ENCODE measurements around the gene TMEM204.

TMEM204 gene

DNA sequence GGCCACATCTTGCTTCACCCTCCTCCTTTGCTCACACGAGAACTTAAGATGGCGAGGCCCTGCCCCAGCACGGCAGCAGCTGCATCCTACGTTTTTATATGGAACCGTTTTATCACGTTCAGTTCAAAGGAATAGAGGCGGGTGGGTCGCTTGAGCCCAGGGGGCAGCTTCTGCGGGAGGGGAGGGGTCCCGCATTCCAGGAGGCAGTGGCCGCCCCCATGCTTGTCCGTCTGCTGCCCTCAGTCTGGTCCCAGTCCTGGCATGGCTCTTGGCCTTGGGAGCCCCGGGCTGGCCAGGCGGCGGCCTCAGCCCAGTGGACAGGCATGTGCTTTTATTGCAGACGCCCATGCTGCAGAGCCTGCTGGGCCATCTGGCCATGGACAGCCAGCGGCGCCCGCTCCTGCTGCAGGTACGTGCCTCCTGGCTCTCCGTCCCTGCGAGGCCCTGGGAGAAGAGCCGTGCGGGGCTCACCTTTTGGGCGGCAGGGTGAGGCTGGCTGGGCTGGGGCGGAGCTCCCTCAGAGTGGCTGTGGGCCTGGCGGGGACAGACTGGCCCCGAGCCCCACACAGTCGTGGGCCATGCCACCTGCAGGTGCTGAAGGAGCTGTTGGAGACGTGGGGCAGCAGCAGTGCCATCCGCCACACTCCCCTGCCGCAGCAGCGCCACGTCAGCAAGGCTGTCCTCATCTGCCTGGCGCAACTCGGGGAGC lies 33.6 kb upstream of the TMEM204 start:
- no peak for FAIRE-seq

DNA sequence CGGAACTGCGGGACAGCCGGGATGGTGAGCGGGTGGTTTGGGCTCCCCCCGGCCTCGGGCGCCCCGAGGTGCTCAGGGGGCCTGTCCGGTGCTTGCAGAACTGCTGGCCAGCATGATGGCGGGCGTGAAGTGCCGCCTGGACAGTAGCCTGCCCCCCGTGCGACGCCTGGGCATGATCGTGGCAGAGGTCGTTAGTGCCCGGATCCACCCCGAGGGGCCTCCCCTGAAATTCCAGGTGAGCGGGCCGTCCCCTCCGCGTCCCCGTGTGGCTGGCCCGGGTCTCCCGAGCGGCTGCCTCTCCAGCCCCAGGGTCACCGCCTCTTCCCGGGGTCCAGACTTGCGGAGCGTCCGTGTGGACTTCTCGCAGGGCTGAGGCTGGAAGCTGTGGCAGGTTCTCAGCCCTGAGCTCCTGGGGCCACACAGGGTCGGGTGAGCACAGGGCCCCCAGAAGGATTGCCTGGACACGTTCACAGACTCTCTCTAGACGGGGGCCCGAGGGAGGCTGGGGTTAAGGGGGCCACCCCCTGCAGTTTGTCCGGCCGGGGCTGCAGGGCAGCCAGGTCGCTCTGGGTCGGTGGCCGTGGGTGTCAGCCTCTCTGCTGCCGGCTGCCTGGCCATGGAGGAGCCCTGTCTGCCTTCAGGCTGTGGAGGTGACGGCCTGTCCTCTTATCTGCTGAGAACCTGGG lies 32.9 kb upstream of the TMEM204 start:
- FAIRE-seq: no peak

DNA sequence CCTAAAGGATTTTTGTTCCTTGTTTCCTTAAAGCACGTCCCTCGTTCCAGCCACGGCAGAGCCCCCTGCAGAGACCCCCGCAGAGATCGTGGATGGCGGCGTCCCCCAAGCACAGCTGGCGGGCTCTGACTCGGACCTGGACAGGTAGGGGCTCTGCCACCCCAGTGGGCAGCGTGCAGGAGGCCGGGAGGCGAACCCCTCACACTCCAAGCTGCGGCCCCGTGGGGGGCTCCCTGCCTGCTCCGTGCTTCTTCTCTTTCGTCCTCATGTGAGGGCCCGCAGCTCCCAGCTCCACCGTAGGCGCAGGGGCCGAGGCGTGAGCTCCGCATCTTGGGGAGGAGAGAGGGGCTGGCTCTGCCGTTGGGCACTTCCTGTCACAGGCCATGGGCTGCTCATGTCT lies 31.8 kb upstream of the TMEM204 start:
- FAIRE-seq: no peak

DNA sequence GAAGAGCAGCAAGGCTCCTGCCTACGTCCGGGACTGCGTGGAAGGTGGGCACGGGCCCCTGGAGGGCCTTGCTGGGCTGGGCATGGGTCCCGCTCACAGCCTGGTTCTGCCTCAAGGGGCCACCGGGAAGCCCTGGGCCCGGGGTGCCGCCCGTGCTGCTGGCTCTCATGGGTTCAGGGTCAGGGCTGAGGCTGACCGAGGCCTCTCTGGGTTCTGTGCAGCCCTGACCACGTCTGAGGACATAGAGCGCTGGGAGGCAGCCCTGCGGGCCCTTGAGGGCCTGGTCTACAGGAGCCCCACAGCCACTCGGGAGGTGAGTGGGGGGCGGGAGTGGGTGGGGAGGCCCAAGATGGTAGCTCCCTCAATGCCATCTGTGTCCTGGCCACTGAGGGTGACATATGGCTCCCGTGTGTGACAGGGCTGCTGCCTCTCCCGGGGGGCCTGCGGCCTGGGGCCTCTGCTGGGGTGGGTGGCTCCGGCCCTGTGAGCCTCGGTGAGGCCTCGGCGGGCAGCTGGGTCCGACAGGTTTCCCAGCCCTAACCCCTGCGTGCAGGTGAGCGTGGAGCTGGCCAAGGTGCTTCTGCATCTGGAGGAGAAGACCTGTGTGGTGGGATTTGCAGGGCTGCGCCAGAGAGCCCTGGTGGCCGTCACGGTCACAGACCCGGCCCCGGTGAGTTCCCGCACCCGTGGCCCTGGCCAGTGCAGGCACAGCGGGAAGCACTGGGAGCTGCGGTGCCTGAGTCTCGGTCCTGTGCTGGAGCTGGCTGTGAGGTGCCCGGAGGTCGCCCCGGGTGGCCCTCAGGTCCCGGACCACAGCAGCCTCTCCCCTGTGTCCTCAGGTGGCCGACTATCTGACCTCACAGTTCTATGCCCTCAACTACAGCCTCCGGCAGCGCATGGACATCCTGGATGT lies 31.1 kb upstream of the TMEM204 start:
- no peak for FAIRE-seq

DNA sequence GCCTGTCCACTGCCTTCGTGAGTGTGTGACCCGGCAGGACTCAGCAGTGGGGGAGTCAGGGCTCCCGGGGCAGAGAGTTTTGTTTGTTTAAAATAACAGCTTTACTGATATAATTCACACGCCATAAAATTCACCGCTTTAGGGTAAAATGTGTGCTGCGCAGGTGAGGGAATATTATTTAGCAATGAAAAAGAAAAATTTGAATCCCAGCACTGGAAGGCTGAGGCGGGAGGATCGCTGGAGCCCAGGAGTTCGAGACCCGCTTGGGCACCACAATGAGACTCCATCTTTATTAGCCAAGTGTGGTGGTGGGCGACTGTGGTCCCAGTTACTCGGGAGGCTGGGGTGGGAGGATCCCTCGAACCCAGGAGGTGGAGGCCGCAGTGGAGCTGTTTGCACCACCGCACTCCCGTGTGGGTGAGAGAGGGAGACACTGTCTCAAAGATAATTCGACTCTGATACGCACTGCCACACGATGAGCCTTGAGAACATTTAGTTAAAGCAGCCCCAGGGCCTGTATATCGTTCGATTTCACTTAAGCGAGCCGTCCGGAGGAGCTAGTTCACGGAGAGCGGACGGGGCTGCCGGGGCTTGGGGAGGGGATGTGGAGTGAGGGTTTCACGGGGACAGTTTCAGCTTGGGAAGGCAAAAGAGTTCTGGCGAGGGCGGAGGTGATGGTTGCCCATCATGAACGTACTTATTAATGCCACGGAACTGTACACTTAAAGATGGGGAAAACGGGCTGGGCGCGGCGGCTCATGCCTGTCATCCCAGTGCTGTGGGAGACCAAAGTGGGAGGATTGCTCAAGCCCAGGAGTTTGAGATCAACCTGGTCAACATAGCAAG lies 30.1 kb upstream of the TMEM204 start:
- no peak for FAIRE-seq

DNA sequence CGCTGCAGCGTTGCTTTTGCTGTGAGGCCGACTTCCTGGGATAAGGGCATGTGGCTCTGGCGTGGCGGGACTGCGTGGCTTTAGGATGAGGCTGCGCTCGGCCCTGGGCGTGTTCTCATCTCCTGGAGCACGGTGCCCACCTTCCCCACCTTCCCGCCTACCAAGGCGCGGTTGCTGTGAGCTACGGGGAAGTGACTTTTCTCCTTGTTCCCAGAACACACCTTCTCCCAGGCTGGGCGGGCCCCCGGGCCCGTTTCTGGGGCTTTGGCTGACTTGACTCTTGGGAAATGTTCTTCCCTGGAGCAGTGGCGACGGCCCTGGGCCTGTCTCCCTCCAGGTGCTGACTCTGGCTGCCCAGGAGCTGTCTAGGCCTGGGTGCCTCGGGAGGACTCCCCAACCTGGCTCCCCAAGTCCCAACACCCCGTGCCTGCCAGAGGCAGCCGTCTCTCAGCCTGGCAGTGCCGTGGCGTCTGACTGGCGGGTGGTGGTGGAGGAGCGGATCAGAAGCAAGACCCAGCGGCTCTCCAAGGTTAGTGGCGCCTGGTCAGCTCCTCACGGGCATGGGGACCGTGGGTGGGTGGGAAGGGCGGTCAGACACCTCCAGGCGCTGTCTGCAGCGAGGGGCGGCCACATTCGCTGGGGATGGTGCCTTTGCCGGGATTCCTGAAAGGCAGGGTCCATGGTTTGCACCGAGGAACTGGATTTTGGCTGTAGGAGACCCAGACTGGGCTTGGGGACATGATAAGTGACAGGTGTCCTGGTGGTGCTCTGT lies 28.2 kb upstream of the TMEM204 start:
- FAIRE-seq: no peak

DNA sequence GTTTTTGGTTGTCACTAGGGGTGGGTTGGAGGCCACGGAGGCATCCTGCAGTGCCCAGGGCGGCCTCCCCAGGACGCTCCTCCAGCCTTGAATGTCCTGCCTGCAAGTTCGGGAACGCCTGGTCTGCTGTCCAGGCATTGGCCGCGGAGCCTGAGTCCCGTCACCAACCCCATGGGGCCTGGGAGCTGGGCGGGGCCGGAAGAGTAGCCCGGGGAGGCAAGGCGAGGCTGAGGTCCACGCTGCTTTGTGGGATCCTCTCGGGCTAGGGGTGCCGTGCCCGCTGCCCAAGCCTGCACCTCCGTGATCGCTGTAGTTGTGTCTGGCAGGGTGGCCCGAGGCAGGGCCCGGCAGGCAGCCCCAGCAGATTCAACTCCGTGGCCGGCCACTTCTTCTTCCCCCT lies 27.6 kb upstream of the TMEM204 start:
- no peak for FAIRE-seq

DNA sequence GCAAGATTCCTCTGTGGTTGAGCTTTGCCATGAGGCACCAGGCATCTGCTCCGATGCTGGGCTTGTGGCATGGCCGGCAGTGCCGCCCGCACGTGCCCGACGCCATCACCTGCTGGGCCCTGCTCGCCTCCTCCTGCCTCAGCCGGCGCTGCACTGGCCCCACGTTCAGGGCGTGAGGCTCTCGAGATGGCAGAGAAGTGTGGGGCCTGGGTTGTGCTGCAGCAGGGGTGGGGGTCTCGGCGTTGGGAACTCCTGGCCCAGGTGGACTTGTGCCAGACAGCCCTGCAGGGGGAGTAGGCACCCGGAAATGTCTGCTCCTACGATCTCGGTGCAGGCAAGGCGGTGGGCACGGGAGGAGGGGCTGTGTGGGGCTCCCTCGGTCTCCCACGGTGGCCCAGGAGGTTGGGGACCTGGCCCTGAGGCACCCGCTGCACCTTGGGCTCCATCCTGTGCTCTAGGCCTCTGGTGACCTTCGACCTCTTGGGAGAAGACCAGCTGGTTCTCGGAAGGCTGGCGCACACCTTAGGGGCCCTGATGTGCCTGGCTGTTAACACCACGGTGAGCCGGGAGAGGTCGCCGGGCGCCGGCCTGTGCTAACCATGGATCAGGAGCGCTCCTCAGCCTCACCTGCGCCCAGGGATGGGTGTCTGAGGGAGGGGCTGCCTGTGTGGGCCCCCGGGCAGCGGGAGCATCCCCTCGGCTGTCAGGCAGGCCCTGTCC lies 26.8 kb upstream of the TMEM204 start:
- no peak for FAIRE-seq

DNA sequence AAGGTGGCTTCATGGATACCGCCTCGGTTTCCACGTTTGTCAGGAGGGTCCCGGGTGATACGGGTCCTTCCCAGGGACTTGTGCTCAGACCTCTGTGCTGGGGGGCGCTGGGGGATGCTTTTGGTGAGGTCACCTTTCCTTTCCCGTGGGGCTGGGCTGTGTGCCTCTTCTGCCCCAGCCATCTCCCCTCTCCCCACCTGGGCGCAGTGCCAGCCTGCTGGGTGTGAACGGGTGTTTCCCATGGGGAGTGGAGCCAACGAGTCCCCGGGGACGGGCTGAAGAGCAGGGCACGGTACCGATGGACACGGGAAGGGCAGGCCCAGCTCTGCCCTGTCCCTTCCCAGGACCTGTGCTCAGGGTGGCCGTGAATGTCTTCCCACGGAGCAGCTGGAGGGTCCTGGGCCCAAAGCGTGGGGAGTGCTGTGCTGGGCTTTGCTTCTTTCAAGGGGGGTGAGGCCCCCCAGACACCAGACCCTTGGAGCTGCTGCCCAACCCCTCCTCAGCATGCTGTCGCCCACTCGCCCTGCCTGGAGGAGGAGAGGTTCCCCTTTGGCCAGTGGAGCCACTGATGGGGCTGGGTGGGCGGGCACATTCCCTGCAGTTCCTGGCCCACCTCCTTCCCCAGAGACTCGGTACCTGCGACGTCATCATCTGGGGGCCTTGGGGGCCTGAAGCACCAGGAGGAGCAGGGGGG lies 24.8 kb upstream of the TMEM204 start:
- no peak for FAIRE-seq

DNA sequence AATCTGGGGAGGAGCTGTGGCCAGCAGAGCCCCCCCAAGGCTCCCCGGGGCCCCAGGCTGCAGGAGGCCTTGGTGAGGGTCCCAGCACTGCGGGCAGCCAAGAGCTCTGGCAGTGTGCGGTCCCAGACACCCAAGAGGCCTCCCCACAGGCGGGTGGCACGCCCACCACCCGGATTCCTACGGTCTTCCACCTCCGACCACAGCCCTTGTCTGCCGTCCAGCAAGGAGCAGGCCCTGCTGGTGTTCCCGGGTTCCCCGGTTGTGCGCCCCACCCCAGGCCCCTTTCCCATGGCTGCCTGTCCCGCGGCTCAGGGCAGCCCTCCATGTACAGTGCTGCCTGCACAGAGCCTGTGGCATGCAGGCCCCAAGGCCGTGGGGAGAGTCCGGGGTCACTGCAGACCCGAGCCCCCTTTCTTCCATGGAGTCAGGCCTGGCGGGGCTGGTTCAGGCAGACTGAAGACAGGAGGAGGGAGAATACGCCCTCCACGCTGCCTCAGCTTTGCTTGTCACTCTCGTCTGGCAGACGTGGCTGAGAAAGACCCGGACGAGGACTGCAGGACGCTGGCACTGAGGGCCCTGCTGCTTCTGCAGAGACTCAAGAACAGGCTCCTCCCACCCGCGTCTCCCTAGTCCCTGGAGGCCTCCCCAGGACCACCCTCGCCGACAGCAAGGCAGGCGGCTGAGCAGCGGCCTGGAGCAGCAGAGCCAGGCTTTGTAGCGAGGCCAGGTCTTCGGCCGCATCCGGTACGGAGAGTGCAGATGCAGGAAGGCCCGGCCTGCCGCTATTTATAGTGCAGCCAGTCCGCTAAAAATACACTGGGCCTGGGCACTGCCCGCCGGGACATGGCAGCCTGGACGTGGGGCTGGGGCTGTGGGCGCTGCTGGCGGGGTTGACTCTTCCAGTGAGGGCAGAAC lies 23.9 kb upstream of the TMEM204 start:
- FAIRE-seq: no peak

DNA sequence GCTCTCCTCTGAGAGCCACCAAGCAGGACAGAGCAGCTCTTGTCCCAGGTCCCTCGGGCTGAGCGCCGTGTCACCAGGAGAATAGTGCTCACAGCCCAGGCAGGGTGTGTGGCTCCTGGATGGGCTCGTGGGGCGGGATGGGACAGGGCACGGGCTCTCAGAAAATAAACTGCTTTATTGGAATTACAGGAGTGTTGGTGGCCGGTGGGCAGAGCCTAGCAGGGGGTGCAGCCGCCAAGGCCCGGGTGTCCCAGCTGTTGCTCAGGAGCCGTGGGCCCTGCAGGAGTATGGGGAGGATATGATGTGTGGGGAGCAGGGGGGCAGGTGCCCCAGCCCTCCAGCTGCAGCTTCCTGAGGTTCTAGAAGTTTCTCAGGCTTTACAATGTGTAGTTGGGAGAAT lies 23.2 kb upstream of the TMEM204 start:
- no peak for FAIRE-seq

DNA sequence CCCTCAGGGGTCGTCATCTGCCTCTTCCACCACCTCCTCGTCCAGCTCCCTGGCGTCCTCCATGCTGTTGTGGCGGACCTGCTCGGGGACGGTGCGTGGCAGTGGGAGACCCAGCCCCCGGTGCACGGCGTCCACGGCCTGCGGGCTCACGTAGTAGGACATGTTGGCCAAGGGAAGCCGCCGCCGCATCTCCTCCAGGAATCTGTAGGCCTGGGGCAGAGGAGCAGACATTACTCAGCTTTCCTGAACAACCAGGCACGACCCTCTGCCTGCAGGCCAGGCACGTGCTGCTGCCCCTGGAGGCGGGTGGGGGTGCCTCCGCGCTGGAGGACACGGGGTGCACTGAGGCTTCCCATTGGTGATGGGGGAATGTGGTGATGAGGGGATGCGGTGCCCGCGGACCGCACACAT lies 22.5 kb upstream of the TMEM204 start:
- FAIRE-seq: no peak

DNA sequence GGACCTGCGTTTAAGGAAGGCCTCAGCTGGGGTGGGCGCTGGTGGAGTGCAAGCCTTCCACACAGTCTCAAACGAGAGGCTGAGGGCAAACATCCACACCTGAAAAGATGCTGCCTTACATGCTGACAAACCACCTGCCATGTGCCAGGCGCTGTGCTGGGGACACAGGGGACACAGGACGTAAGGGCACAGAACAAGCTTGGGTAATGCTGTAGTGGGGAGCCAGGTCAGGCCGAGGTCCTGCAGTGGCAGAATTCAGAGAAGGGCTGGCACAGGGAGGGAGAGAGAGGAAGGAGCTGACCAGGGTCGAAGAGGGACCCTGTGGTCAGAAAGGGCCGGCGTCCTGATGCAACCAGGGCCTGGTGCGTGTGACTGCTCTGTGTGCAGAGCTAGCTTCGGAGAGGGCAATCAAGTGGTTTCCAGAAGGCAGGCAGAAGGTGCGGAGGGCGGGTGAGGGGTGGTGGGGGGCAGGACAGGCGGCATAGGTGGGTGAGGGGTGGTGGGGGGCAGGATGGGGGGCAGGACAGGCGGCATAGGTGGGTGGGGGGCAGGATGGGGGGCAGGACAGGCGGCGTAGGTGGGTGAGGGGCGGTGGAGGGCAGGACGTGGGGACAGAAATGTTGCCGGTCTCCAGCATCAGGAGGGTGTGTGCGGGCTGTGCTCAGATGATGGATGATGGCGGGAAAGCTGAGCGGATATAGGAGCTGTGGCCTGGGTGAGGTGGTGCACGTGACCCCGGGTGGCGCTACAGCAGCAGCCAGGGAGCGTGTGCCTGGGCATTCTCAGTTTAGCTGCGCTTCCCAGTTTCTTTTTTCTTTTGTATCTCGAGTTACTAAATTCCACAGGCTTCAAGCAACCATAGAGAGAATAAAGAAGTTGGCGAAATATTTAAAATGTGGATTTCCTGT lies 21.6 kb upstream of the TMEM204 start:
- no peak for FAIRE-seq

DNA sequence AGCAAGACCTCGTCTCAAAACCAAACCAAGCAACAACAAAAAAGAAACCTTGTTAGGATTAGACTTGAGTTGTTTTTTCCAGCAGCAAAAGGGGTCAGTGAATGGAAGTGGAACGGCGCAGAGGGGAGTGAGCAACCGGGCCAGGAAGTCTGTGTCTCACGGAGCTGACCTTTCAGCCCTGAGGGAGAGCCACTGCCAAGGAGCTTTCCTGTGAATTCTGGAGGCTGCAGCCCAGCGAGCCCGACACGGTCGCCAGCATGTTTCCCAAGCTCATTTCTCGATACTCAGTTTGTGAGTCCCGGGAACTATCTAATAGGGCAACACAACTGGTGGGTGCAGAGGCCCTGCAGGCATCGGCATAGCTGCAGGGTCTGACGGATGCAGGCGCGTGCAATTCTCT lies 20.7 kb upstream of the TMEM204 start:
- no peak for FAIRE-seq

DNA sequence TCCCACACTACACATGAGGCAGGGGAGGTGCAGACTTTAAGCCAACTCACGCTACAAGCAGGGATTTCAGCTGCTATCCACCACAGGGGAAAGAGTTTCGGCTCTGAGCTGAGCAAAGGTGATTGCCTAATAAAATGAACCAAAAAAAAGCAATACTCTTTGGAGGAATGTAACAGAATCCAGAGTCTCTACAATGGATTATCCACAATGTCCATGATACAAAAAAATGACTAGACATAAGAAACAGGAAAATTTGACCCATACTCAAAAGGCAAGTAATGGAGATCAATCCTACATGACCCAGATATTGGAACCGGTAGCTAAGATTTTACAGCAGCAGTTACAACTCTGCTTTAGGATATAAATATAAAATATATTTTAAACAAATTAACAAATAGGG lies 19.0 kb upstream of the TMEM204 start:
- FAIRE-seq: no peak

DNA sequence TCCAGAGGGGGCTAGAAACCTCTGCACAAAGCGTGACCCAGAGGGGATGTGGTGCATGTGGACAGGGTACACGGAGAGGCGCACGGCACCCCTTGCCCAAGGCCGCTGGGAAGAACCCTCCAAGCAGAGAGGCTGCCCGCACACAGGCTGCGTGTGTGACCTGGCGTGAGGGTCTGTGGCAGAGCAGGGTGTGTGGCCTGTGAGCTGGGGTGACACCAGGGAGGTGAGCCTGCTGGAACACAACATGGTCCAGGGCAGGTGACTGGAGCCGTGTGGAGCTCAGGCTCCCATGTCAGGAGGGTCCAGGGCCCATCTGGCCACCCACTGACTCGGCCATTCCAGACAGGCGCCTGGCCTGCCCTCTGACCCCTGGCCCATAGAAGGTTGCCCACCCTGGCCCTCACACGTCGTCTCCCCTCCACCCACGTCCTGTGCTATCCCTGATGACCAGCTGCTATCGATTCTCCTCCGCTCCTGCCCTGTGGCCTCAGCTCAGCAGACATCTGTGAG lies 14.8 kb upstream of the TMEM204 start:
- FAIRE-seq: no peak

DNA sequence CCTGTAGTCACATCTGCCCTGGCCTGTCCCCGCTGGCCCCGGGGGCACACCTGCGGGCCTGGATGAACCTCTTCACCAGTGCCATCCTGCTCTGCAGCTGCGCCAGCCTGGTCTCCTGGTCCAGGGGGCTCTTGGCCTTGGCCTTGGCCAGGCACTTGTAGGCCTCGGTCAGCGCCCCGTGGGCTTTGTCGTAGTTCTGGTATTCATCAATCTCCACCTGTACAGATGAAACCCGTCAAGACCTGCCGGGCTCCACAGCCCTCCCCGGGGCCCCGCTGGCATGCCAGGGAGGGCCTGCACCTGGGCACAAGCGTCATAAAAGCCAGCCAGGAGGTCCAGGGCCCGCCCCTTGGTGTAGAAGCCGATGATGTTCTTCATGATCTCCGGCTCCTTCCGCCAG lies 13.6 kb upstream of the TMEM204 start:
- FAIRE-seq: no peak

DNA sequence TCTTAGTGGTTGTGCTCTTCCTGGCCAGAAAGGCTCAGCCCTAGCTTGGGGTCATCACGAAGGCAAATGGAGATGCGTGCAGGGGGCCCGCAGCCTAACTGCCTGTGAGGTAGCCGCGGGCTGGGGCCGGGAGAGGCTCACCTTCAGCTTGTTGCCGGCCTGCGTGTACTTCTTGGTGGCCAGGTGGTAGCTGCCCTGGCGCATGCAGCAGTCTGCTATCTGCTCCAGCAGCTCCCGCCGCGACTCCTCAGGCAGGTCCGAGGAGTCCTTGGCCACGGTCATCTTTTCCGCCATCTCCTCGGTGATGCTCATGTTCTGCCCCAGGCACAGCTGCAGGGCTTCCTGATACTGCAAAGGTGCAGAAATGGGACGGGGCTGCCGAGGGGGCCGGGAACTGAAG lies 13.0 kb upstream of the TMEM204 start:
- FAIRE-seq: no peak
